SK-N-SH (cell line): ENCODE data around the gene SLC7A7. TPM values are rescaled to one million over a fixed set of nuclear protein-coding genes. Genes with fewer than 3 reads are reported as not detected.

Experiments used
- CTCF ChIA-PET: fragments of 300-600, 350-600 bp; formaldehyde crosslinking; extraction: SDS; loops from one replicate; lab custom pipeline; 2021; lab: Yijun Ruan, JAX
- POLR2A ChIA-PET: fragments of 350-600 bp; sonication (Branson Sonifier 250); formaldehyde crosslinking; extraction: SDS; loops from one replicate; lab custom pipeline; 2020; ENCODE audit warnings: antibody characterized with exemption, inconsistent platforms; lab: Yijun Ruan, JAX
- DNase-seq: peaks from one replicate; pipeline ENCODE4 v3.0.0; 2012
- H2AFZ ChIP-seq: fragments of 200-600 bp; sonication (generic); 2 replicates; pipeline ENCODE4 v1.8.1; 2016; ENCODE audit warnings: antibody characterized with exemption, mild to moderate bottlenecking, low read depth
- H3F3A ChIP-seq: fragments of 200-600 bp; sonication (generic); replicated peaks from 2 replicates; pipeline ENCODE3; 2016; ENCODE audit warnings: antibody characterized with exemption, mild to moderate bottlenecking; ENCODE audit not compliant: insufficient read depth
- H3K27ac ChIP-seq, 2 experiments: fragments of 200-500 bp in 1 of 2; fragments of 200-600 bp in 1 of 2; sonication (Bioruptor generic) in 1 of 2; sonication (generic), shearing (Covaris generic) in 1 of 2; 2 replicates each; pipeline versions ENCODE4 v1.5.1 to v1.6.1; 2014 to 2016; ENCODE audit warnings: low read depth in 2 of 2, inconsistent platforms in 1 of 2, low read length in 1 of 2, mild to moderate bottlenecking in 1 of 2, mixed read lengths in 1 of 2
- H3K27me3 ChIP-seq: fragments of 200-600 bp; sonication (generic), shearing (Covaris generic); 2 replicates; pipeline ENCODE4 v1.6.1; 2016; ENCODE audit warnings: mixed run types; ENCODE audit not compliant: insufficient read depth
- H3K36me3 ChIP-seq, 2 experiments: fragments of 200-500 bp in 1 of 2; fragments of 200-600 bp in 1 of 2; sonication (Bioruptor generic) in 1 of 2; sonication (generic) in 1 of 2; replicated peaks in 1 of 2; 2 replicates each; pipeline versions ENCODE3 to v1.5.1; 2014 to 2016; ENCODE audit warnings: low read length in 1 of 2, mild to moderate bottlenecking in 1 of 2; ENCODE audit not compliant: insufficient read depth in 2 of 2, control insufficient read depth in 1 of 2
- H3K4me1 ChIP-seq, 2 experiments: fragments of 200-500 bp in 1 of 2; fragments of 200-600 bp in 1 of 2; sonication (Bioruptor generic) in 1 of 2; sonication (generic), shearing (Covaris generic) in 1 of 2; 2 replicates each; pipeline versions ENCODE4 v1.5.1 to v1.6.1; 2014 to 2016; ENCODE audit warnings: low read depth in 1 of 2, low read length in 1 of 2, mixed run types in 1 of 2; ENCODE audit not compliant: insufficient read depth in 2 of 2, control insufficient read depth in 1 of 2
- H3K4me2 ChIP-seq: fragments of 200-600 bp; sonication (generic), shearing (Covaris generic); 2 replicates; pipeline ENCODE4 v1.6.1; 2017; ENCODE audit warnings: mixed run types
- H3K4me3 ChIP-seq, 2 experiments: fragments of 200-500 bp in 1 of 2; fragments of 200-600 bp in 1 of 2; sonication (Bioruptor generic) in 1 of 2; sonication (generic), shearing (Covaris generic) in 1 of 2; 2 replicates each; pipeline versions ENCODE4 v1.5.1 to v1.8.1; 2014 to 2016; ENCODE audit warnings: low read depth in 2 of 2, inconsistent platforms in 1 of 2, low read length in 1 of 2, mild to moderate bottlenecking in 1 of 2, mixed read lengths in 1 of 2, moderate library complexity in 1 of 2
- H3K79me2 ChIP-seq: fragments of 200-600 bp; sonication (generic); 2 replicates; pipeline ENCODE4 v1.8.1; 2017; ENCODE audit warnings: mild to moderate bottlenecking; ENCODE audit not compliant: insufficient read depth
- H3K9ac ChIP-seq: fragments of 200-600 bp; sonication (generic); 2 replicates; pipeline ENCODE4 v1.6.1; 2017; ENCODE audit warnings: mixed run types
- H3K9me2 ChIP-seq: fragments of 200-600 bp; sonication (generic); 2 replicates; pipeline ENCODE4 v1.6.1; 2017; ENCODE audit warnings: mixed run types
- H3K9me3 ChIP-seq: fragments of 200-600 bp; sonication (generic); 2 replicates; pipeline ENCODE4 v1.6.1; 2017; ENCODE audit warnings: mixed run types, mild to moderate bottlenecking, moderate library complexity
- H4K20me1 ChIP-seq: fragments of 200-600 bp; sonication (generic); 2 replicates; pipeline ENCODE4 v1.6.1; 2017; ENCODE audit warnings: mild to moderate bottlenecking, mixed run types; ENCODE audit not compliant: insufficient read depth
- CTCF ChIP-seq: fragments of 200-600 bp; sonication (generic); IDR thresholded peaks from 2 replicates; pipeline ENCODE4 v1.6.1; 2017; ENCODE audit warnings: antibody characterized with exemption, mild to moderate bottlenecking, moderate library complexity
- ELF1 ChIP-seq: IDR thresholded peaks from 2 replicates; pipeline ENCODE4 v1.4.0; 2012
- EP300 ChIP-seq, 2 experiments: IDR thresholded peaks; 2 replicates each; pipeline versions ENCODE4 v1.4.0 to v1.6.1; 2012; ENCODE audit warnings: borderline replicate concordance in 1 of 2, low read depth in 1 of 2, low read length in 1 of 2
- FOSL2 ChIP-seq: IDR thresholded peaks from 2 replicates; pipeline ENCODE4 v1.4.0; 2012; ENCODE audit warnings: low read depth, mild to moderate bottlenecking, moderate library complexity, borderline replicate concordance
- FOXJ3 ChIP-seq: sonication (generic); formaldehyde crosslinking; IDR thresholded peaks from 2 replicates; pipeline ENCODE4 v1.5.1; 2020; ENCODE audit warnings: mild to moderate bottlenecking, missing genetic modification reagents
- IRF3 ChIP-seq: fragments of 150-350 bp; IDR thresholded peaks from 2 replicates; pipeline ENCODE4 v1.6.1; 2016; ENCODE audit warnings: mild to moderate bottlenecking, low read depth, low read length
- MAX ChIP-seq: IDR thresholded peaks from 2 replicates; pipeline ENCODE4 v1.4.0; 2012; ENCODE audit warnings: low read depth
- NFIC ChIP-seq: IDR thresholded peaks from 2 replicates; pipeline ENCODE4 v1.4.0; 2012; ENCODE audit warnings: borderline replicate concordance
- RAD21 ChIP-seq: IDR thresholded peaks from 2 replicates; pipeline ENCODE4 v1.6.1; 2012; ENCODE audit warnings: mild to moderate bottlenecking, low read length
- SMC3 ChIP-seq: IDR thresholded peaks from 2 replicates; pipeline ENCODE4 v1.6.1; 2012; ENCODE audit warnings: low read depth, low read length, improper control_type of control experiment
- TCF12 ChIP-seq: IDR thresholded peaks from 2 replicates; pipeline ENCODE4 v1.4.0; 2012
- YY1 ChIP-seq: IDR thresholded peaks from 2 replicates; pipeline ENCODE4 v1.4.0; 2012; ENCODE audit warnings: low read depth, mild to moderate bottlenecking
- ZBTB33 ChIP-seq: IDR thresholded peaks from 2 replicates; pipeline ENCODE4 v1.4.0; 2012; ENCODE audit warnings: low read depth, borderline replicate concordance
- WGBS: methylation state at CpG from one replicate; pipeline ENCODE4 v1.1.6; 2017; ENCODE audit warnings: low lambda C conversion rate; 5-methylcytosine and 5-hydroxymethylcytosine counted together
- polyA plus RNA-seq, 3 experiments: library from polyadenylated mRNA; depleted of rRNA; stranded (reverse); fragments of >200 nt; gene quantifications; 2 replicates each; pipeline ENCODE4 v1.2.3, GENCODE V29; 2012

SLC7A7 gene
- polyA plus RNA-seq, 1 of the 3 experiments (the other 2 are of a cell fraction) = 0.30 TPM

GRCh38 chr14:22801716-22802115 lies 13.5 kb downstream of the SLC7A7 start (continued):
- TF ChIP-seq CTCF = no peak
- TF ChIP-seq SMC3 = no peak
- no peak for TF ChIP-seq TCF12
- TF ChIP-seq, all 33 proteins: peak for 0

- ChIA-PET CTCF (interaction anchor here (0.6 to 0.9 kb wide), 2 partner anchors 51 to 231 kb away, joined by 3 read pairs; no protein-coding TSS in a partner anchor), POLR2A (no interaction called here)
Observed at GRCh38 chr14:22800346-22800745, 14.9 kb downstream of the SLC7A7 start.

More at GRCh38 chr14:22800346-22800745, 14.9 kb downstream of the SLC7A7 start:
- Histone ChIP-seq H3K9me2 (no peaks in the 10 kb centered on the region), H3F3A (no peaks in the 10 kb centered on the region), H3K36me3 (no peaks in the 10 kb centered on the region), H3K79me2 (no peaks in the 10 kb centered on the region), H3K27me3 (peaks cover 77% of the 10 kb centered on the region), H3K4me3 (no peak overlapping the region), H3K4me2 (no peak overlapping the region), H3K9ac (no peak overlapping the region), H3K4me1 (no peaks in the 10 kb centered on the region), H2AFZ (no peak overlapping the region), H3K9me3 (no peaks in the 10 kb centered on the region), H4K20me1 (no peaks in the 10 kb centered on the region), H3K27ac (no peak overlapping the region)
- TF ChIP-seq ZBTB33 (no peak), FOXJ3 (CRISPR knock-in tag) (no peak), NFIC (no peak), YY1 (no peak), IRF3 (no peak), ELF1 (no peak), MAX (no peak), FOSL2 (no peak), EP300 (IDR thresholded peaks at IDR 0.05; ENCODE audit: borderline replicate concordance in 1 of 2, low read depth in 1 of 2, low read length in 1 of 2) (no peak), RAD21 (no peak)
- 34% methylated on average over 10 of the region's 10 CpGs for WGBS
- no peak for DNase-seq
